WTC11 (cell line): ENCODE measurements around the gene UBP1. TPM values are rescaled to one million over a fixed set of nuclear protein-coding genes. Genes with fewer than 3 reads are reported as not detected.

Source experiments
- ATAC-seq: fragments of 200-7000 bp; cut with Tn5 transposase; 2 replicates; pipeline ENCODE4 v1.10.0; 2021; ENCODE audit warnings: mild to moderate bottlenecking, moderate library complexity
- CTCF ChIA-PET: fragments of 300-600 bp; sonication (Branson Sonifier 250); formaldehyde crosslinking; loops from one replicate; lab custom pipeline; 2021; ENCODE audit warnings: antibody characterized with exemption; lab: Charles Lee
- POLR2A ChIA-PET: fragments of 350-600 bp; sonication (Branson Sonifier 250); formaldehyde crosslinking; loops from one replicate; lab custom pipeline; 2021; ENCODE audit warnings: antibody characterized with exemption; lab: Charles Lee
- DNase-seq: peaks from one replicate; pipeline ENCODE4 v3.0.0; 2021; ENCODE audit warnings: low spot score
- H3K27ac Mint-ChIP-seq: 2 replicates; pipeline ENCODE4 v1.8.0; 2021; ENCODE audit warnings: mixed read lengths
- H3K27me3 Mint-ChIP-seq: 2 replicates; pipeline ENCODE4 v1.8.0; 2021; ENCODE audit warnings: low read depth, mild to moderate bottlenecking, moderate library complexity, mixed read lengths
- H3K36me3 Mint-ChIP-seq: 2 replicates; pipeline ENCODE4 v1.8.0; 2021; ENCODE audit warnings: mixed read lengths
- H3K4me1 Mint-ChIP-seq: 2 replicates; pipeline ENCODE4 v1.8.0; 2022; ENCODE audit warnings: mixed read lengths
- H3K4me3 Mint-ChIP-seq: 2 replicates; pipeline ENCODE4 v1.8.0; 2021; ENCODE audit warnings: mild to moderate bottlenecking, moderate library complexity, mixed read lengths
- H3K9me3 Mint-ChIP-seq: 2 replicates; pipeline ENCODE4 v1.8.0; 2021; ENCODE audit warnings: mixed read lengths
- AFF4 ChIP-seq: sonication (generic); formaldehyde crosslinking; IDR thresholded peaks from 2 replicates; pipeline ENCODE4 v1.8.1; 2023; ENCODE audit warnings: mild to moderate bottlenecking, missing genetic modification reagents, borderline replicate concordance
- CTCF ChIP-seq: fragments of 200-600 bp; IDR thresholded peaks from 2 replicates; pipeline ENCODE4 v1.8.0; 2022; ENCODE audit warnings: antibody characterized with exemption
- ELF4 ChIP-seq: sonication (generic); formaldehyde crosslinking; IDR thresholded peaks from 2 replicates; pipeline ENCODE4 v1.8.1; 2022; ENCODE audit warnings: low read depth, mild to moderate bottlenecking, moderate library complexity, missing genetic modification reagents
- JAZF1 ChIP-seq: fragments of 250-450 bp; sonication (Bioruptor Pico); IDR thresholded peaks from 2 replicates; pipeline ENCODE4 v1.9.0; 2021; ENCODE audit warnings: moderate library complexity, mild to moderate bottlenecking, inconsistent platforms
- MYBL2 ChIP-seq: sonication (generic); formaldehyde crosslinking; IDR thresholded peaks from 2 replicates; pipeline ENCODE4 v1.8.1; 2023; ENCODE audit warnings: mild to moderate bottlenecking, moderate library complexity, missing genetic modification reagents
- NFATC4 ChIP-seq: fragments of 250-450 bp; sonication (Bioruptor Pico); IDR thresholded peaks from 2 replicates; pipeline ENCODE4 v1.9.0; 2021; ENCODE audit warnings: mild to moderate bottlenecking
- NFE2L1 ChIP-seq: sonication (generic); formaldehyde crosslinking; IDR thresholded peaks from 2 replicates; pipeline ENCODE4 v1.8.1; 2023; ENCODE audit warnings: missing genetic modification reagents
- NR1H2 ChIP-seq: sonication (generic); formaldehyde crosslinking; IDR thresholded peaks from 2 replicates; pipeline ENCODE4 v1.9.0; 2021; ENCODE audit warnings: mild to moderate bottlenecking, moderate library complexity, missing genetic modification reagents
- PRRX2 ChIP-seq: fragments of 250-450 bp; sonication (Bioruptor Pico); IDR thresholded peaks from 2 replicates; pipeline ENCODE4 v1.8.0; 2021; ENCODE audit warnings: mild to moderate bottlenecking
- RELA ChIP-seq: sonication (generic); formaldehyde crosslinking; IDR thresholded peaks from 2 replicates; pipeline ENCODE4 v1.8.1; 2022; ENCODE audit warnings: missing genetic modification reagents, mild to moderate bottlenecking, borderline replicate concordance
- RORB ChIP-seq: fragments of 250-450 bp; sonication (Bioruptor Pico); IDR thresholded peaks from 2 replicates; pipeline ENCODE4 v1.9.0; 2021; ENCODE audit warnings: mild to moderate bottlenecking
- SOX15 ChIP-seq: fragments of 250-450 bp; sonication (Bioruptor Pico); IDR thresholded peaks from 2 replicates; pipeline ENCODE4 v1.9.0; 2021; ENCODE audit warnings: mild to moderate bottlenecking
- TCF7 ChIP-seq: sonication (generic); formaldehyde crosslinking; IDR thresholded peaks from 2 replicates; pipeline ENCODE4 v1.8.0; 2022; ENCODE audit warnings: mild to moderate bottlenecking, low read depth, missing genetic modification reagents, moderate library complexity
- TEAD1 ChIP-seq: sonication (generic); formaldehyde crosslinking; IDR thresholded peaks from 2 replicates; pipeline ENCODE4 v1.8.0; 2022; ENCODE audit warnings: mild to moderate bottlenecking, missing genetic modification reagents
- TP53 ChIP-seq: sonication (generic); formaldehyde crosslinking; IDR thresholded peaks from 2 replicates; pipeline ENCODE4 v1.8.1; 2023; ENCODE audit warnings: mild to moderate bottlenecking, missing genetic modification reagents
- USF1 ChIP-seq: sonication (generic); formaldehyde crosslinking; IDR thresholded peaks from 2 replicates; pipeline ENCODE4 v1.8.0; 2022; ENCODE audit warnings: mild to moderate bottlenecking, missing genetic modification reagents
- ZBTB21 ChIP-seq: sonication (generic); formaldehyde crosslinking; IDR thresholded peaks from 2 replicates; pipeline ENCODE4 v1.8.1; 2023; ENCODE audit warnings: mild to moderate bottlenecking, missing genetic modification reagents, borderline replicate concordance
- ZMAT4 ChIP-seq: fragments of 250-450 bp; sonication (Bioruptor Pico); IDR thresholded peaks from 2 replicates; pipeline ENCODE4 v1.9.0; 2021; ENCODE audit warnings: mild to moderate bottlenecking
- ZNF121 ChIP-seq: sonication (generic); formaldehyde crosslinking; IDR thresholded peaks from 2 replicates; pipeline ENCODE4 v1.8.0; 2023; ENCODE audit warnings: missing genetic modification reagents
- ZNF423 ChIP-seq: fragments of 250-450 bp; sonication (Bioruptor Pico); IDR thresholded peaks from 2 replicates; pipeline ENCODE4 v2.1.2; 2022; ENCODE audit warnings: mild to moderate bottlenecking, moderate library complexity
- total RNA-seq: library from RNA; stranded (reverse); gene quantifications from 3 replicates; pipeline ENCODE4 v1.2.3, GENCODE V29; 2021
- TF ChIP-seq, protein P1 (sequence below): sonication (generic); formaldehyde crosslinking; IDR thresholded peaks from 2 replicates; pipeline ENCODE4 v1.8.1; 2023; ENCODE audit warnings: mild to moderate bottlenecking, moderate library complexity, missing genetic modification reagents
- TF ChIP-seq, protein P2 (sequence below): sonication (generic); formaldehyde crosslinking; IDR thresholded peaks from 2 replicates; pipeline ENCODE4 v1.8.1; 2022; ENCODE audit warnings: missing genetic modification reagents, borderline replicate concordance
- TF ChIP-seq, protein P3 (sequence below): sonication (generic); formaldehyde crosslinking; IDR thresholded peaks from 2 replicates; pipeline ENCODE4 v1.8.1; 2022; ENCODE audit warnings: mild to moderate bottlenecking, missing genetic modification reagents, moderate library complexity, borderline replicate concordance

Gene UBP1
- total RNA-seq, 1 experiment from 2014 or later: 72.6 TPM

- no peaks in the 10 kb centered on the region for H3K4me1 Mint-ChIP-seq
- ATAC-seq: no peak
- no peak overlapping the region for H3K4me3 Mint-ChIP-seq
- peaks cover 49% of the 10 kb centered on the region for H3K36me3 Mint-ChIP-seq
- DNase-seq: no peak
- H3K27me3 Mint-ChIP-seq: no peaks in the 10 kb centered on the region
- POLR2A ChIA-PET: no interaction called here
- H3K9me3 Mint-ChIP-seq: no peaks in the 10 kb centered on the region
- H3K27ac Mint-ChIP-seq: no peak overlapping the region
- no peak for TF ChIP-seq TP53
- TF ChIP-seq SOX15 (CRISPR knock-in tag): no peak
- no peak for TF ChIP-seq ZMAT4 (CRISPR knock-in tag)
- no peak for TF ChIP-seq TEAD1 (CRISPR knock-in tag)
- TF ChIP-seq ZNF121 (CRISPR knock-in tag): no peak
- TF ChIP-seq, all 79 proteins: peak for 0
- CTCF ChIA-PET: interaction anchor here (1.8 kb wide), 1 partner anchor 16 kb away, joined by 9 read pairs; no protein-coding TSS in a partner anchor
Observed at GRCh38 chr3:33388374-33389100, 51.7 kb downstream of the UBP1 start.

GRCh38 chr3:33386631-33387030, 53.6 kb downstream of the UBP1 start:
- no peaks in the 10 kb centered on the region for H3K27me3 Mint-ChIP-seq
- no peaks in the 10 kb centered on the region for H3K4me1 Mint-ChIP-seq
- no peak overlapping the region for H3K4me3 Mint-ChIP-seq
- TF ChIP-seq ZBTB21 (CRISPR knock-in tag) (no peak), NFE2L1 (no peak), USF1 (CRISPR knock-in tag) (no peak), TCF7 (CRISPR knock-in tag) (no peak), ELF4 (no peak), AFF4 (CRISPR knock-in tag) (no peak), PRRX2 (CRISPR knock-in tag) (no peak), RELA (CRISPR knock-in tag) (no peak), ZNF423 (CRISPR knock-in tag) (no peak), JAZF1 (CRISPR knock-in tag) (no peak), NFATC4 (CRISPR knock-in tag) (no peak), RORB (CRISPR knock-in tag) (no peak), MYBL2 (CRISPR knock-in tag) (no peak), NR1H2 (CRISPR knock-in tag) (no peak), CTCF (no peak)
- TF ChIP-seq, protein P1, sequence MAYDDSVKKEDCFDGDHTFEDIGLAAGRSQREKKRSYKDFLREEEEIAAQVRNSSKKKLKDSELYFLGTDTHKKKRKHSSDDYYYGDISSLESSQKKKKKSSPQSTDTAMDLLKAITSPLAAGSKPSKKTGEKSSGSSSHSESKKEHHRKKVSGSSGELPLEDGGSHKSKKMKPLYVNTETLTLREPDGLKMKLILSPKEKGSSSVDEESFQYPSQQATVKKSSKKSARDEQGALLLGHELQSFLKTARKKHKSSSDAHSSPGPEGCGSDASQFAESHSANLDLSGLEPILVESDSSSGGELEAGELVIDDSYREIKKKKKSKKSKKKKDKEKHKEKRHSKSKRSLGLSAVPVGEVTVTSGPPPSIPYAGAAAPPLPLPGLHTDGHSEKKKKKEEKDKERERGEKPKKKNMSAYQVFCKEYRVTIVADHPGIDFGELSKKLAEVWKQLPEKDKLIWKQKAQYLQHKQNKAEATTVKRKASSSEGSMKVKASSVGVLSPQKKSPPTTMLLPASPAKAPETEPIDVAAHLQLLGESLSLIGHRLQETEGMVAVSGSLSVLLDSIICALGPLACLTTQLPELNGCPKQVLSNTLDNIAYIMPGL (CRISPR knock-in tag): no peak
- TF ChIP-seq, protein P2, sequence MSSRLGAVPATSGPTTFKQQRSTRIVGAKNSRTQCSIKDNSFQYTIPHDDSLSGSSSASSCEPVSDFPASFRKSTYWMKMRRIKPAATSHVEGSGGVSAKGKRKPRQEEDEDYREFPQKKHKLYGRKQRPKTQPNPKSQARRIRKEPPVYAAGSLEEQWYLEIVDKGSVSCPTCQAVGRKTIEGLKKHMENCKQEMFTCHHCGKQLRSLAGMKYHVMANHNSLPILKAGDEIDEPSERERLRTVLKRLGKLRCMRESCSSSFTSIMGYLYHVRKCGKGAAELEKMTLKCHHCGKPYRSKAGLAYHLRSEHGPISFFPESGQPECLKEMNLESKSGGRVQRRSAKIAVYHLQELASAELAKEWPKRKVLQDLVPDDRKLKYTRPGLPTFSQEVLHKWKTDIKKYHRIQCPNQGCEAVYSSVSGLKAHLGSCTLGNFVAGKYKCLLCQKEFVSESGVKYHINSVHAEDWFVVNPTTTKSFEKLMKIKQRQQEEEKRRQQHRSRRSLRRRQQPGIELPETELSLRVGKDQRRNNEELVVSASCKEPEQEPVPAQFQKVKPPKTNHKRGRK (CRISPR knock-in tag): no peak
- TF ChIP-seq, protein P3, sequence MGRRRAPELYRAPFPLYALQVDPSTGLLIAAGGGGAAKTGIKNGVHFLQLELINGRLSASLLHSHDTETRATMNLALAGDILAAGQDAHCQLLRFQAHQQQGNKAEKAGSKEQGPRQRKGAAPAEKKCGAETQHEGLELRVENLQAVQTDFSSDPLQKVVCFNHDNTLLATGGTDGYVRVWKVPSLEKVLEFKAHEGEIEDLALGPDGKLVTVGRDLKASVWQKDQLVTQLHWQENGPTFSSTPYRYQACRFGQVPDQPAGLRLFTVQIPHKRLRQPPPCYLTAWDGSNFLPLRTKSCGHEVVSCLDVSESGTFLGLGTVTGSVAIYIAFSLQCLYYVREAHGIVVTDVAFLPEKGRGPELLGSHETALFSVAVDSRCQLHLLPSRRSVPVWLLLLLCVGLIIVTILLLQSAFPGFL: no peak
- TF ChIP-seq, all 79 proteins: peak for 0
- ATAC-seq (no peak), DNase-seq (no peak)
- Mint-ChIP-seq H3K27ac (no peak overlapping the region), H3K9me3 (no peaks in the 10 kb centered on the region), H3K36me3 (peaks cover 31% of the 10 kb centered on the region)
- POLR2A ChIA-PET: no interaction called here
- CTCF ChIA-PET: interaction anchor here (1.0 to 1.7 kb wide), 2 partner anchors 14 to 242 kb away, joined by 6 to 7 read pairs; no protein-coding TSS in a partner anchor
